ENCODE data around the gene CHN2.

DNA sequence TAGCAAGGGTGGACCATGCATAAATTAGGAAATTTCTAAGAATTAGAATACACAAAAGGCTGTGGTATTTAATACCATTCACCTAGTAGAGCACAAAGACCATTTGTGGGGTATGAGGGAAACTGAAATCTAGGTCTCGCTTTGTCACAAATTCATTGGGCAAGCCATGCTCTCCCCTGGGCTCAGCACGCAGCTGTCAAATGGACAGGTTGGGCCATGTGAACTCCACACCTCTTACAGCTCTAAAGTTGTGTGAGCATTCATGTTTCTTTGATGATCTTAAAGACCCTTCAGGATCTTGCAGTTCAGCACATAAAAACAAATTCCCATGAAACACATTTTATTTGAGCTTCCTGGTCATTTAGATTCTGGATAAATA is 121.3 kb downstream of the CHN2 start:
- TF ChIP-seq CTCF (conservative IDR thresholded peaks at IDR 0.05; ENCODE audit: low read depth, low read length) (no peak), EZH2 (IDR thresholded peaks at IDR 0.05; ENCODE audit: borderline replicate concordance, low read depth, low read length, poor library complexity, severe bottlenecking) (no peak)

Data from A673 (cell line).